NCI-H524 (cell line): ENCODE measurements around the gene SDK1.

Experiments used
- DNase-seq, 2 experiments: peaks; one replicate each; lab custom pipeline; 2025; lab: John Stamatoyannopoulos, UW

The SDK1 gene

GRCh38 chr7:4134631-4135030, 833.6 kb downstream of the SDK1 start:
- DNase-seq = no peak

GRCh38 chr7:4135301-4135700, 834.2 kb downstream of the SDK1 start:
- DNase-seq = no peak

GRCh38 chr7:4136036-4136435, 835.0 kb downstream of the SDK1 start:
- no peak for DNase-seq

GRCh38 chr7:4136501-4137110, 835.6 kb downstream of the SDK1 start:
- peak in 1 of 2 experiments; percentile 17 for DNase-seq

GRCh38 chr7:4137552-4137951, 836.5 kb downstream of the SDK1 start:
- no peak for DNase-seq

- no peak for DNase-seq
Observed at GRCh38 chr7:4138866-4139265, 837.8 kb downstream of the SDK1 start.

GRCh38 chr7:4139656-4140625, 838.9 kb downstream of the SDK1 start:
- DNase-seq = no peak

GRCh38 chr7:4140933-4141332, 839.9 kb downstream of the SDK1 start:
- no peak for DNase-seq

GRCh38 chr7:4143006-4143405, 842.0 kb downstream of the SDK1 start:
- no peak for DNase-seq

- no peak for DNase-seq
Observed at GRCh38 chr7:4143511-4144171, 842.6 kb downstream of the SDK1 start.

- DNase-seq = no peak
Observed at GRCh38 chr7:4144172-4144701, 843.2 kb downstream of the SDK1 start.

- peak in 1 of 2 experiments; percentile 38 for DNase-seq
Observed at GRCh38 chr7:4144811-4145510, 843.9 kb downstream of the SDK1 start.

GRCh38 chr7:4145576-4145975, 844.5 kb downstream of the SDK1 start:
- DNase-seq = no peak

- no peak for DNase-seq
Observed at GRCh38 chr7:4147926-4148620, 847.0 kb downstream of the SDK1 start.

GRCh38 chr7:4149236-4149635, 848.2 kb downstream of the SDK1 start:
- no peak for DNase-seq

GRCh38 chr7:4149645-4150044, 848.6 kb downstream of the SDK1 start:
- DNase-seq = no peak

- no peak for DNase-seq
Observed at GRCh38 chr7:4150731-4151130, 849.7 kb downstream of the SDK1 start.

GRCh38 chr7:4151524-4151923, 850.5 kb downstream of the SDK1 start:
- no peak for DNase-seq

GRCh38 chr7:4151926-4152549, 851.0 kb downstream of the SDK1 start:
- DNase-seq = no peak

GRCh38 chr7:4154882-4155535, 854.0 kb downstream of the SDK1 start:
- no peak for DNase-seq
